CD4-positive, CD25-positive, alpha-beta regulatory T cell (primary cell): ENCODE data around the gene AHCY. TPM values are rescaled to one million over a fixed set of nuclear protein-coding genes. Genes with fewer than 3 reads are reported as not detected.
"Not testable (repeated sequence)": the region's sequence is repeated elsewhere in the genome, so short reads cannot be mapped to it uniquely, and the experiment has no call there.

ENCODE experiments used
- ATAC-seq, 2 donors: fragments of 150-1000 bp; cut with Tn5 transposase; one replicate each; pipeline ENCODE4 v1.10.0; 2021; ENCODE audit warnings: low read depth in 2 of 2, moderate number of reproducible peaks in 2 of 2, moderate library complexity in 1 of 2
- DNase-seq, 3 donors: peaks; one replicate each; pipeline versions ENCODE4 v3.0.0 to v3.0.0-alpha.2; 2012 to 2022; ENCODE audit warnings: mixed read lengths in 1 of 3
- H3K27ac ChIP-seq: one replicate; pipeline ENCODE4 v1.7.0; 2013; ENCODE audit warnings: mild to moderate bottlenecking, low read length; ENCODE audit not compliant: insufficient read depth, poor library complexity, severe bottlenecking
- H3K27me3 ChIP-seq: one replicate; pipeline ENCODE4 v1.7.0; 2013; ENCODE audit warnings: low read length; ENCODE audit not compliant: control insufficient read depth, insufficient read depth
- H3K36me3 ChIP-seq: one replicate; pipeline ENCODE4 v1.7.0; 2013; ENCODE audit warnings: mild to moderate bottlenecking, low read length, moderate library complexity; ENCODE audit not compliant: control insufficient read depth, insufficient read depth
- H3K4me1 ChIP-seq: 2 replicates; pipeline ENCODE4 v1.7.0; 2013; ENCODE audit warnings: mild to moderate bottlenecking, low read length; ENCODE audit not compliant: insufficient read depth, control insufficient read depth, poor library complexity, severe bottlenecking
- H3K4me3 ChIP-seq: one replicate; pipeline ENCODE4 v1.7.0; 2013; ENCODE audit warnings: low read depth, mild to moderate bottlenecking, low read length, moderate library complexity
- H3K9me3 ChIP-seq, 2 experiments: 1 replicate in 1 of 2; 2 replicates in 1 of 2; pipeline ENCODE4 v1.7.0; 2013; ENCODE audit warnings: low read length in 2 of 2, mild to moderate bottlenecking in 1 of 2, moderate library complexity in 1 of 2; ENCODE audit not compliant: control insufficient read depth in 2 of 2
- H3K27ac Mint-ChIP-seq, 3 donors: one replicate each; pipeline ENCODE4 v1.8.0; 2020 to 2022; ENCODE audit warnings: mild to moderate bottlenecking in 3 of 3, mixed read lengths in 3 of 3, moderate library complexity in 2 of 3
- H3K27me3 Mint-ChIP-seq: one replicate; pipeline ENCODE4 v1.8.0; 2022; ENCODE audit warnings: mild to moderate bottlenecking, mixed read lengths
- H3K36me3 Mint-ChIP-seq: one replicate; pipeline ENCODE4 v1.8.0; 2020; ENCODE audit warnings: mixed read lengths
- H3K4me1 Mint-ChIP-seq, 4 donors: one replicate each; pipeline ENCODE4 v1.8.0; 2020 to 2022; ENCODE audit warnings: mixed read lengths in 4 of 4, mild to moderate bottlenecking in 1 of 4
- H3K4me3 Mint-ChIP-seq, 4 donors: one replicate each; pipeline ENCODE4 v1.8.0; 2020 to 2022; ENCODE audit warnings: mild to moderate bottlenecking in 4 of 4, mixed read lengths in 4 of 4, moderate library complexity in 3 of 4
- H3K9me3 Mint-ChIP-seq, 7 donors: one replicate each; pipeline ENCODE4 v1.8.0; 2020 to 2022; ENCODE audit warnings: mixed read lengths in 7 of 7, mild to moderate bottlenecking in 3 of 7, moderate library complexity in 2 of 7
- polyA plus RNA-seq, 4 donors: library from polyadenylated mRNA; unstranded; fragments of 300-500 nt; fragmentation: Illumina TruSeq; gene quantifications; one replicate each; pipeline ENCODE4 v1.2.3, GENCODE V29; 2021
- total RNA-seq: library from RNA; stranded (reverse); gene quantifications from one replicate; pipeline ENCODE4 v1.2.3, GENCODE V29; 2022

Gene AHCY
- total and polyA plus RNA-seq, 5 donors from 2014 or later, result 15.4 to 30.4 (median 25.8) TPM

DNA sequence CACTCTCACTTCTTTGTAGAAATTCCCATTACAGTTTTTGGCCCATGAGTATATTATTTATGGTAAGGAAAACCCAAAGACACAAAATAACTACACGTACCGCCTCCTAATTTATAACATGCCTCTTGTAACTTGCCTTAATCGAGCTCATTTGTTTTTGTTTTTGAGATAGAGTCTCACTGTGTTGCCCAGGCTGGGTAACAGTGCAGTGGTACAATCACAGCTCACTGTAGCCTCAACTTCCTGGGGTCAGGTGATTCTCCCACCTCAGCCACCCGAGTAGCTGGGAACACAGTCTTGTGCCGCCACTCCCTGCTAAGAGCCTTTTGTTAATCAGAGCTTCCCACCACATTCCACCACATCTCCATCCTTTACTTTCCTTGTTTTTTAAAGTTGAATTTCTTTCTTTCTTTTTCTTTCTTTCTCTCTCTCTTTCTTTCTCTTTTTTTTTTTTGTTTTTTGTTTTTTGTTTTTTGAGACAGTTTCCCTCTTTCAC lies 46.5 kb downstream of the AHCY start:
- Mint-ChIP-seq H3K4me1 (no peaks in the 10 kb centered on the region), H3K9me3 (peaks cover 0 to 1% (median 0%) of the 10 kb centered on the region in 7 donors), H3K36me3 (no peaks in the 10 kb centered on the region), H3K27me3 (no peaks in the 10 kb centered on the region), H3K27ac (peak overlapping the region in 1 of 3 donors; percentile 34), H3K4me3 (no peak overlapping the region)
- Histone ChIP-seq H3K27me3 (no peaks in the 10 kb centered on the region), H3K4me3 (no peak overlapping the region), H3K4me1 (no peaks in the 10 kb centered on the region), H3K9me3 (no peaks in the 10 kb centered on the region), H3K36me3 (no peaks in the 10 kb centered on the region), H3K27ac (no peak overlapping the region)
- no peak for ATAC-seq
- no peak for DNase-seq

DNA sequence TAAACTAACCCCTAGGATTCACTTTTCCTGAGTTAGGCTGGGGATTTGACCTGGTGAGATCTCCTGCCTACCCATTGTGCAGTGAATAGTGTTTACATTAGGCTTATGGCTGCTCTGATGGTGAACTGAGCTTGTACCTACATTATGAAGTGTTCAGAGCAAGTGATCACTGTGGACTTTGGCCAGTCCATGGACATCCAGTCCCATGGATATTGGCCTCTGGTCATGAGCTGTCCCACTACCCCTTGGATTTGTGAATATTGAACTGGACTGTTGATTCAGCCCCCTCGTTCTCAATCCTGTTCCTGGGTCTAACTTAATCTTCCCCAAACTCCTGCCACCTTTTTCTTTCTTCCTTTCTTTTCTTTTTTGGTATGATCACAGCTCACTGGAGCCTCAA lies 48.2 kb downstream of the AHCY start:
- H3K9me3 Mint-ChIP-seq, result peaks cover 0 to under 1% (median 0%) of the 10 kb centered on the region in 7 donors
- H3K27me3 ChIP-seq, result no peaks in the 10 kb centered on the region
- DNase-seq (no peak), ATAC-seq (no peak)
- no peaks in the 10 kb centered on the region for H3K27me3 Mint-ChIP-seq
- H3K4me3 Mint-ChIP-seq, result no peak overlapping the region
- no peaks in the 10 kb centered on the region for H3K4me1 Mint-ChIP-seq
- no peak overlapping the region for H3K4me3 ChIP-seq
- no peaks in the 10 kb centered on the region for H3K9me3 ChIP-seq
- H3K27ac ChIP-seq, result no peak overlapping the region
- no peak overlapping the region for H3K27ac Mint-ChIP-seq
- H3K36me3 Mint-ChIP-seq, result no peaks in the 10 kb centered on the region
- no peaks in the 10 kb centered on the region for H3K4me1 ChIP-seq
- no peaks in the 10 kb centered on the region for H3K36me3 ChIP-seq

DNA sequence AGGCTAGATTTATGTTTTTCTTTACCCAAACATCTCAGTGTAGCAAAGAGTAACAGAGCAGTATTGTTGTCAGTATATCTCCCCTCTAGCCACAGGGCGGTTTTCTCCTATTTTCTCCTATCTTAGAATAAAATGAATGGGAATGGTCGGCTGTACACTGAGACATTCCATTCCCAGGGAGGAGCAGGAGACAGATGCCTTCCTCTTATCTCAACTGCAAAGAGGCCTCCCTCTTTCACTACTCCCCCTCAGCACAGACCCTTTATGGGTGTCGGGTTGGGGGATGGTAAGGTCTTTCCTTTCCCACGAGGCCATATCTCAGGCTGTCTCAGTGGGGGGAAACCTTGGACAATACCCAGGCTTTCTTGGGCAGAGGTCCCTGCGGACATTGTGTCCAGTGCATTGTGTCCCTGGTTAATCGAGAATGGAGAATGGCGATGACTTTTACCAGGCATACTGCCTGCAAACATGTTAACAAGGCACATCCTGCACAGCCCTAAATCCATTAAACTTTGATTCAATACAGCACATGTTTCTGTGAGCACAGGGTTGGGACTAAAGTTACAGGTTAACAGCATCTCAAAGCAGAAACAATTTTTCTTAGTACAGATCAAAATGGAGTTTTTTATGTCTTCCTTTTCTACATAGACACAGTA lies 50.6 kb downstream of the AHCY start:
- not testable (repeated sequence) for H3K4me3 ChIP-seq, H3K27ac Mint-ChIP-seq, H3K9me3 Mint-ChIP-seq, ATAC-seq, H3K9me3 ChIP-seq, H3K4me1 Mint-ChIP-seq, H3K36me3 Mint-ChIP-seq, H3K4me1 ChIP-seq, H3K4me3 Mint-ChIP-seq, DNase-seq, H3K27me3 ChIP-seq, H3K27me3 Mint-ChIP-seq, H3K36me3 ChIP-seq, H3K27ac ChIP-seq

DNA sequence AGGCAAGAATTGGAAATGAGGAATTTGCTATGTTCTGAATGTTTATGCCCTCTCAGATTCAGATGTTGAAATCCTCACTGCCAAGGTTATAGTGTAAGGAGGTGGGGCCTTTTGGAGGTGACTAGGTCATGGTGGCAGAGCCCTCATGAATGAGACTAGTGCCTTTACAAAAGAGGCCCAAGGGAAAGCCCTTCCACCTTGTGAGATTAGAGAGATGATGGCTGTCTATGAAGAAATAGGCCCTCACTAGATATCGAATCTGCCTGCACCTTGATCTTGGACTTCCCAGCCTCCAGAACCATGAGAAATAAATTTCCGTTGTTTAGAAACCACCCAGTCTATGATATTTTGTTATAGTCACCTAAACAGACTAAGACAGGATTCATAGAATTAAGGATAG lies 51.5 kb downstream of the AHCY start:
- ATAC-seq (no peak), DNase-seq (no peak)
- Histone ChIP-seq H3K4me1 (no peaks in the 10 kb centered on the region), H3K4me3 (no peak overlapping the region), H3K27me3 (no peaks in the 10 kb centered on the region), H3K27ac (no peak overlapping the region), H3K36me3 (no peaks in the 10 kb centered on the region), H3K9me3 (no peaks in the 10 kb centered on the region)
- no peak overlapping the region for H3K27ac Mint-ChIP-seq
- no peak overlapping the region for H3K4me3 Mint-ChIP-seq
- no peaks in the 10 kb centered on the region for H3K9me3 Mint-ChIP-seq
- H3K4me1 Mint-ChIP-seq, result peaks cover 0 to 5% (median under 1%) of the 10 kb centered on the region in 4 donors
- H3K27me3 Mint-ChIP-seq, result peaks cover 4% of the 10 kb centered on the region
- H3K36me3 Mint-ChIP-seq, result no peaks in the 10 kb centered on the region

DNA sequence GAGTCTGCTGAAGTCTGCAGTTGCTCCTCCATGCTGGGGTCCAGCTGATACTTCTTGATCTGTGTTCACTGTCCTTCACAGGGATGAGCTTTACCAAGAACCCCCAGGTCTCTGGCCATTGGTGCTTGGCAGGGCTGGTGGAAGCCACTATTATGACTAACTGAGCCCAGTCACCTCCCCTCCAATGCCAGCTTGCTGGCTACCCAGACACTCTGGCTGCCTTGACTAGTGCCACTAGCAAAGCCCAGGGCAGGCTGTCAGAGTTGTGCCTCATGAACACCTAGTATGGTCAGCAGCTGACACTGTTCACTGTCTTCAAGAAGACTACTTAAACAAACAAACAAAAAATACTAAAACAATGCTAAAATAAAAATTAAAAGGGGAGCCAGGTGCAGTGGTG lies 53.1 kb downstream of the AHCY start:
- Mint-ChIP-seq H3K27me3 (peaks cover 10% of the 10 kb centered on the region), H3K4me1 (peaks cover 0 to 5% (median under 1%) of the 10 kb centered on the region in 4 donors), H3K36me3 (no peaks in the 10 kb centered on the region), H3K9me3 (no peaks in the 10 kb centered on the region), H3K27ac (no peak overlapping the region), H3K4me3 (no peak overlapping the region)
- ATAC-seq, result no peak
- H3K4me1 ChIP-seq, result no peaks in the 10 kb centered on the region
- no peaks in the 10 kb centered on the region for H3K36me3 ChIP-seq
- DNase-seq, result no peak
- no peak overlapping the region for H3K4me3 ChIP-seq
- no peak overlapping the region for H3K27ac ChIP-seq
- no peaks in the 10 kb centered on the region for H3K27me3 ChIP-seq
- H3K9me3 ChIP-seq, result no peaks in the 10 kb centered on the region

DNA sequence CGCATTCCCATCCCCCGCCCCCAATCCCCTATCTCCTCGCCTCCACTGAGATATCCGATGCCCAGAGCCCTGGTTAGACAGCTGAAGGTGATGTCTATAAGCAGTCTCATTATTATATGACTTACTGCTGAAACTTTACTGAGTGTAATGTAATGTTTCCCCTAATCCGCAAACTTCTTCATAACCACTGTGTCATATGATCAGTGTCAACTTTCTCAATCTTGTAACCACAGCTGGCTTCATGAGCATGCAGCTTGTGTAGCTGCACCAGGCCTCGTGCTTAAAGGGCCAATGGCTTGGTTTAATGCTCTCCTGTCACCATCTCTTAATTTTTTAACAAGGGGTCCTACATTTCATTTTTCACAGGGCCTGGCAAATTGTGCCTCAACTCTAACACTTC lies 53.9 kb downstream of the AHCY start:
- Mint-ChIP-seq H3K4me1 (peaks cover 0 to 5% (median under 1%) of the 10 kb centered on the region in 4 donors), H3K36me3 (no peaks in the 10 kb centered on the region), H3K4me3 (no peak overlapping the region), H3K9me3 (no peaks in the 10 kb centered on the region), H3K27me3 (peaks cover 10% of the 10 kb centered on the region), H3K27ac (no peak overlapping the region)
- H3K9me3 ChIP-seq, result no peaks in the 10 kb centered on the region
- DNase-seq (peak in 1 of 3 donors; percentile 34), ATAC-seq (no peak)
- H3K36me3 ChIP-seq, result no peaks in the 10 kb centered on the region
- no peak overlapping the region for H3K4me3 ChIP-seq
- H3K4me1 ChIP-seq, result no peaks in the 10 kb centered on the region
- no peaks in the 10 kb centered on the region for H3K27me3 ChIP-seq
- no peak overlapping the region for H3K27ac ChIP-seq

DNA sequence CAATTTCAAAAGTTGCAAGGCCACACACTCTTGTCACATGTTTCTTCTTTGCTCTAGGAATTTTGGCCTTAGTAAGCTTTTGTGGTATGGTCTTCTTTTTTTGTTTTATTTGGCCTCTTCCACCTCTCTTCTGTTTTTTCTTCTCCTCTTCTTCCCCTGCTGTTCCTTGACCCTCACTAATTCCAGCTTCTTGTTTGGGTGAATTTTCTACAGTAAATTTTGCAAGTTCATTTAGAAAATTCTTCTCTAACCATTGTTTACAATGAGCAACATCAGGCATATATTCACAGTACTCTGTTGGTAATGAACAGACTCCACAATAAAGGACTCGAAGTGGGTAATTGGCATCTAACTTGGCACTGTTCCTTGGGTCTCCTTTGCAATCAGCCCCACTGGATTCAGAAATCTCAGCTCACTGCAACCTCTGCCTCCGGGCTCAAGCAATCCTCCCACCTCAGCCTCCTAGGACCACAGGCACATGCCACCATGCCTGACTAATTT lies 57.0 kb downstream of the AHCY start:
- no peaks in the 10 kb centered on the region for H3K4me1 ChIP-seq
- peaks cover 0 to 1% (median 0%) of the 10 kb centered on the region in 7 donors for H3K9me3 Mint-ChIP-seq
- no peak overlapping the region for H3K27ac Mint-ChIP-seq
- DNase-seq (no peak), ATAC-seq (no peak)
- peaks cover 0 to 5% (median 2%) of the 10 kb centered on the region in 4 donors for H3K4me1 Mint-ChIP-seq
- peaks cover 4% of the 10 kb centered on the region for H3K27me3 ChIP-seq
- H3K4me3 ChIP-seq, result no peak overlapping the region
- H3K4me3 Mint-ChIP-seq, result no peak overlapping the region
- H3K9me3 ChIP-seq, result no peaks in the 10 kb centered on the region
- no peaks in the 10 kb centered on the region for H3K36me3 Mint-ChIP-seq
- H3K27ac ChIP-seq, result no peak overlapping the region
- no peaks in the 10 kb centered on the region for H3K36me3 ChIP-seq
- H3K27me3 Mint-ChIP-seq, result peaks cover 17% of the 10 kb centered on the region

DNA sequence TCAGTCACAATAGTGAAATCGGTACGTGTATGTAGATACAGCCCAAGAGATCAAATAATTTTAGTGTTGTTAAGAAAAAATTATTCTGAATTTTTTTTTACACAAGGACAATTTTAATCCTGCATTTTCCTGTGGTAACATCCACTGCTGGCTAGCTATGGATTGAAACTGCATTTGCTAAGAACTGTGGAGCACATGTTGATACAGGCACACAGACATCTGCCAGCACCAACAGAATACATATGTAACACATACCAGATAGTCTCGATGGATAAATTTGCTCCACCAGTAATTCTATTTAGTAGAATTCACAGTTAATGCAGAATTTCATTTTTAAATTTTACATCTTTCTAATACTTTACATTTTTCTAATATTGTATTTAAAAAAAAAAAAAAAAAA lies 59.8 kb downstream of the AHCY start:
- ATAC-seq (no peak), DNase-seq (no peak)
- peaks cover 19% of the 10 kb centered on the region for H3K27me3 ChIP-seq
- no peak overlapping the region for H3K4me3 ChIP-seq
- H3K4me3 Mint-ChIP-seq, result no peak overlapping the region
- H3K36me3 Mint-ChIP-seq, result no peaks in the 10 kb centered on the region
- peaks cover 0 to 7% (median 2%) of the 10 kb centered on the region in 7 donors for H3K9me3 Mint-ChIP-seq
- peaks cover 0 to 4% of the 10 kb centered on the region in 2 experiments for H3K9me3 ChIP-seq
- H3K4me1 Mint-ChIP-seq, result peaks cover 0 to 8% (median 0%) of the 10 kb centered on the region in 4 donors
- H3K27ac Mint-ChIP-seq, result no peak overlapping the region
- no peak overlapping the region for H3K27ac ChIP-seq
- no peaks in the 10 kb centered on the region for H3K4me1 ChIP-seq
- peaks cover 34% of the 10 kb centered on the region for H3K27me3 Mint-ChIP-seq
- H3K36me3 ChIP-seq, result no peaks in the 10 kb centered on the region
